Tibial nerve (tissue), 3 donors: ENCODE data around the gene SUGP2.

ENCODE experiments used
- POLR2A ChIP-seq, 2 donors: fragments of 450-650 bp; IDR thresholded peaks; one replicate each; pipeline ENCODE4 v1.6.1; 2017; ENCODE audit warnings: antibody characterized with exemption in 2 of 2, mild to moderate bottlenecking in 2 of 2, moderate library complexity in 2 of 2
- TF ChIP-seq, protein P1 (sequence below), 5 experiments: fragments of 200-600 bp in 3 of 5; fragments of 450-650 bp in 2 of 5; sonication (generic) in 3 of 5; IDR thresholded peaks; one replicate each; pipeline ENCODE4 v1.5.1; 2016 to 2019; ENCODE audit warnings: antibody characterized with exemption in 5 of 5, mild to moderate bottlenecking in 3 of 5, moderate library complexity in 2 of 5

- no peak for TF ChIP-seq POLR2A (IDR thresholded peaks at IDR 0.05)
- TF ChIP-seq, protein P1, sequence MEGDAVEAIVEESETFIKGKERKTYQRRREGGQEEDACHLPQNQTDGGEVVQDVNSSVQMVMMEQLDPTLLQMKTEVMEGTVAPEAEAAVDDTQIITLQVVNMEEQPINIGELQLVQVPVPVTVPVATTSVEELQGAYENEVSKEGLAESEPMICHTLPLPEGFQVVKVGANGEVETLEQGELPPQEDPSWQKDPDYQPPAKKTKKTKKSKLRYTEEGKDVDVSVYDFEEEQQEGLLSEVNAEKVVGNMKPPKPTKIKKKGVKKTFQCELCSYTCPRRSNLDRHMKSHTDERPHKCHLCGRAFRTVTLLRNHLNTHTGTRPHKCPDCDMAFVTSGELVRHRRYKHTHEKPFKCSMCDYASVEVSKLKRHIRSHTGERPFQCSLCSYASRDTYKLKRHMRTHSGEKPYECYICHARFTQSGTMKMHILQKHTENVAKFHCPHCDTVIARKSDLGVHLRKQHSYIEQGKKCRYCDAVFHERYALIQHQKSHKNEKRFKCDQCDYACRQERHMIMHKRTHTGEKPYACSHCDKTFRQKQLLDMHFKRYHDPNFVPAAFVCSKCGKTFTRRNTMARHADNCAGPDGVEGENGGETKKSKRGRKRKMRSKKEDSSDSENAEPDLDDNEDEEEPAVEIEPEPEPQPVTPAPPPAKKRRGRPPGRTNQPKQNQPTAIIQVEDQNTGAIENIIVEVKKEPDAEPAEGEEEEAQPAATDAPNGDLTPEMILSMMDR (IDR thresholded peaks at IDR 0.05): no peak
These were observed 34.1 kb downstream of the SUGP2 start for GRCh38 chr19:18999016-18999758.
